SK-N-SH treated with all-trans-retinoic acid at 6 μM for 48 hours (cell line): ENCODE results near the gene MAP1S.

Experiments
- BACH2 ChIP-seq: fragments of 250-450 bp; sonication (Bioruptor Pico); IDR thresholded peaks from 2 replicates; pipeline ENCODE4 v1.9.0; 2021; ENCODE audit warnings: mild to moderate bottlenecking, borderline replicate concordance
- GLIS3 ChIP-seq: fragments of 250-450 bp; sonication (Bioruptor Pico); IDR thresholded peaks from 2 replicates; pipeline ENCODE4 v1.5.0; 2020; ENCODE audit warnings: mild to moderate bottlenecking, moderate library complexity
- ISL1 ChIP-seq: fragments of 250-450 bp; sonication (Bioruptor Pico); IDR thresholded peaks from 2 replicates; pipeline ENCODE4 v2.1.2; 2022; ENCODE audit warnings: mild to moderate bottlenecking, moderate library complexity
- ZNF8 ChIP-seq: fragments of 450-650 bp; formaldehyde crosslinking; IDR thresholded peaks from 2 replicates; pipeline ENCODE4 v1.5.0; 2020; ENCODE audit warnings: mild to moderate bottlenecking, moderate library complexity
- TF ChIP-seq, protein P1 (sequence below): fragments of 250-450 bp; sonication (Bioruptor Pico); IDR thresholded peaks from 2 replicates; pipeline ENCODE4 v1.5.1; 2020; ENCODE audit warnings: low read depth, mild to moderate bottlenecking, moderate library complexity
- TF ChIP-seq, protein P2 (sequence below): fragments of 250-450 bp; sonication (Bioruptor Pico); IDR thresholded peaks from 2 replicates; pipeline ENCODE4 v1.8.0; 2021; ENCODE audit warnings: low read depth, mild to moderate bottlenecking, moderate library complexity, borderline replicate concordance

DNA sequence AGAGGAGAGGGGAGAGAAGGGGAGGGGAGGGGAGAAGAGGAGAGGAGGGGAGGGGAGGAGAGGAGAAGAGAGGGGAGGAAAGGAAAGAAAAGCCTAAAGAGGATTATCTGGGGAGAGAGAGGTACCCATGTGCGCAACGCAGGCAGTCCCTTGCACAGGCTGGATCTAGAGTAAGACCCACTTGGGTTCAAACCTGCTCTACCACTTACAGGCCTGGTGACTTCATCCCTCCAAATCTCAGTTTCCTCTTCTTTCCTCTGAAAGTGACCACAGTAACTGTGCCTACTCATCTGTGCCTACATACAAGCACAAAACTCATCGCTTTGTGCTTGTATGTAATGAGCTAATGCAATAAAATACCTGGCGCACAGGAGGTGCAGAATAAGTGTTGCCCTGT, 732 bp upstream of the MAP1S start:
- no peak for TF ChIP-seq BACH2
- TF ChIP-seq ZNF8 = no peak
- TF ChIP-seq GLIS3 (CRISPR knock-in tag) = no peak
- TF ChIP-seq, protein P1, sequence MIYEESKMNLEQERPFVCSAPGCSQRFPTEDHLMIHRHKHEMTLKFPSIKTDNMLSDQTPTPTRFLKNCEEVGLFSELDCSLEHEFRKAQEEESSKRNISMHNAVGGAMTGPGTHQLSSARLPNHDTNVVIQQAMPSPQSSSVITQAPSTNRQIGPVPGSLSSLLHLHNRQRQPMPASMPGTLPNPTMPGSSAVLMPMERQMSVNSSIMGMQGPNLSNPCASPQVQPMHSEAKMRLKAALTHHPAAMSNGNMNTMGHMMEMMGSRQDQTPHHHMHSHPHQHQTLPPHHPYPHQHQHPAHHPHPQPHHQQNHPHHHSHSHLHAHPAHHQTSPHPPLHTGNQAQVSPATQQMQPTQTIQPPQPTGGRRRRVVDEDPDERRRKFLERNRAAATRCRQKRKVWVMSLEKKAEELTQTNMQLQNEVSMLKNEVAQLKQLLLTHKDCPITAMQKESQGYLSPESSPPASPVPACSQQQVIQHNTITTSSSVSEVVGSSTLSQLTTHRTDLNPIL = no peak
- TF ChIP-seq, protein P2, sequence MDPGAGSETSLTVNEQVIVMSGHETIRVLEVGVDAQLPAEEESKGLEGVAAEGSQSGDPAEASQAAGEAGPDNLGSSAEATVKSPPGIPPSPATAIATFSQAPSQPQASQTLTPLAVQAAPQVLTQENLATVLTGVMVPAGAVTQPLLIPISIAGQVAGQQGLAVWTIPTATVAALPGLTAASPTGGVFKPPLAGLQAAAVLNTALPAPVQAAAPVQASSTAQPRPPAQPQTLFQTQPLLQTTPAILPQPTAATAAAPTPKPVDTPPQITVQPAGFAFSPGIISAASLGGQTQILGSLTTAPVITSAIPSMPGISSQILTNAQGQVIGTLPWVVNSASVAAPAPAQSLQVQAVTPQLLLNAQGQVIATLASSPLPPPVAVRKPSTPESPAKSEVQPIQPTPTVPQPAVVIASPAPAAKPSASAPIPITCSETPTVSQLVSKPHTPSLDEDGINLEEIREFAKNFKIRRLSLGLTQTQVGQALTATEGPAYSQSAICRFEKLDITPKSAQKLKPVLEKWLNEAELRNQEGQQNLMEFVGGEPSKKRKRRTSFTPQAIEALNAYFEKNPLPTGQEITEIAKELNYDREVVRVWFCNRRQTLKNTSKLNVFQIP (CRISPR knock-in tag) = no peak
- TF ChIP-seq ISL1 (CRISPR knock-in tag) = no peak
